ENCODE measurements around the gene CA5A. TPM values are rescaled to one million over a fixed set of nuclear protein-coding genes. Genes with fewer than 3 reads are reported as not detected.

Gene CA5A
- total RNA-seq, 1 donor from 2014 or later = not detected

DNA sequence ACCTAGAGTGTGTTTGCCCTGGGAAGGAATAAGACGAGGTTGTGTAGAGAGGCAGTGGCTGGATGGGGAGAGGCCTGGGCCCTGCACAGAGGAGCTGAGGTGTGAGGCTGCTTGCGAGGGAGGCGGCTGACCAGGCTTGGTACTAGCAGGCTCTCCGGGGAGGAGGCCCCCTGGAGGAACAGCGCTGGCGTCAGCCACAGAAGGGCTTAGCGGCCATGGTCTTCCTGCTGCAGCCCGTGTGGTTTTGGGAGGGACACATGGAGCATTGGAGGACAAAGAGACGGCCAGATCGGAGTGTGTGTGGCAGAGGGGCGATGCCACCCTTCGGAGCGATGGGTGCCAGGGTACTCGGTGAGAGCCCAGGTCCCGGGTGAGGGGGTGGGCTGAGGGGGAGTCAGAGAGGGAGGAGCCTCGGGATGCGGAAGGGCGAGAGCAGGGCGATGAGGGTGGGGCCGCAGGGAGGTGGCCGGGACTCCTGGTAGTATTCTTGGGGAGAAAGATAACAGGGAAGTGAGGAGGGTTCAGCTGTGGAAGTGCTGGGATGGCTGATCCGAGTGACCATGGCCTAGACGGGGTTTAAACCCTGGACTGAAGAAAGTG lies 23.2 kb upstream of the CA5A start:
- ATAC-seq = peak; percentile 33
- Histone ChIP-seq H3K4me3 (no peak overlapping the region), H3K4me1 (peaks cover 31% of the 10 kb centered on the region), H3K36me3 (peaks cover 6% of the 10 kb centered on the region), H3K9me3 (no peaks in the 10 kb centered on the region), H3K27ac (no peak overlapping the region), H3K27me3 (no peaks in the 10 kb centered on the region)
- DNase-seq = peak; percentile 65
- intact Hi-C loops (cut with DNase I) = no loop called here
- TF ChIP-seq, protein P1, sequence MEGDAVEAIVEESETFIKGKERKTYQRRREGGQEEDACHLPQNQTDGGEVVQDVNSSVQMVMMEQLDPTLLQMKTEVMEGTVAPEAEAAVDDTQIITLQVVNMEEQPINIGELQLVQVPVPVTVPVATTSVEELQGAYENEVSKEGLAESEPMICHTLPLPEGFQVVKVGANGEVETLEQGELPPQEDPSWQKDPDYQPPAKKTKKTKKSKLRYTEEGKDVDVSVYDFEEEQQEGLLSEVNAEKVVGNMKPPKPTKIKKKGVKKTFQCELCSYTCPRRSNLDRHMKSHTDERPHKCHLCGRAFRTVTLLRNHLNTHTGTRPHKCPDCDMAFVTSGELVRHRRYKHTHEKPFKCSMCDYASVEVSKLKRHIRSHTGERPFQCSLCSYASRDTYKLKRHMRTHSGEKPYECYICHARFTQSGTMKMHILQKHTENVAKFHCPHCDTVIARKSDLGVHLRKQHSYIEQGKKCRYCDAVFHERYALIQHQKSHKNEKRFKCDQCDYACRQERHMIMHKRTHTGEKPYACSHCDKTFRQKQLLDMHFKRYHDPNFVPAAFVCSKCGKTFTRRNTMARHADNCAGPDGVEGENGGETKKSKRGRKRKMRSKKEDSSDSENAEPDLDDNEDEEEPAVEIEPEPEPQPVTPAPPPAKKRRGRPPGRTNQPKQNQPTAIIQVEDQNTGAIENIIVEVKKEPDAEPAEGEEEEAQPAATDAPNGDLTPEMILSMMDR (IDR thresholded peaks at IDR 0.05) = no peak

GRCh38 chr16:87958632-87959031 lies 22.3 kb upstream of the CA5A start:
- intact Hi-C loops (cut with DNase I) = no loop called here
- ATAC-seq = no peak

DNA sequence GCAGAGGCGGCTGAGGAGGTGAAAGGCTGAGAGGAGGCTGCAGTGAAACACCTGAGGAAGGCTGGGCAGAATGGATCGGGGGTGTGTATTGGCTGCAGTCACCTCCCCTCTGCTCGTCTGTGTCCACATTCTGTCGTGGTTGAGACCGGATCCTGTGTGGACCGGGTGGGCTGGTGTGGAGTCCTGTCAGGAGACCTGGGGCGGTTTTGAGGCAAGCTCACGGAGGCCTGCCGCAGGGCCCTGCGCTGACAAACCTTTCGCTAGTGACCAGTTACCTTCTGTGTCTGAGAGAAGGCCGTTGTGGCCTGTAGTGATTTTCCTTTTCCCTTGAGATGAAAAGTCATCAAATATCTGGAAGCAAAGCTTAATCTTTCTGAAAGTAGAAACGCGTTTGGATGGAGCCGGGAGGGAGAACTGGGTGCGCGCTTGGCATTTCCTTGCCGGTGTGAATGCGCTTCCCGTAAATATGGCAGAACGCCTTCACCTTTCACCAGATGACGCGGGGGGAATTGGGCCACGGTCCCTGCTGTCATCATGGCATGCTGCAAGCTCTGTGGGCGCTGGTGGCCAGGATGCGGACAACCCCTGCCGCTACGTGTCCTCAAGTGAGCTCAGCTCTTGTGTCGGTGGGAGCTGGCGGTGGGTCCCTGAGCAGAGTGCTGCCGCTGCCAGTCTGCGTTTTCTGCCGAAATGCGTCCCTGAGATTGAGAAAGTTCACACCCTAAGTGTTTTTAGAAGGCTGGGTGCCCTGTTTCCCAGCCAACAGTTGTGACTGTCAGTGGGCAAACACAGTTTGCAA lies 21.2 kb upstream of the CA5A start:
- H3K27ac ChIP-seq = no peak overlapping the region
- no peak for DNase-seq
- no peaks in the 10 kb centered on the region for H3K27me3 ChIP-seq
- intact Hi-C loops (cut with DNase I) = no loop called here
- peaks cover 40% of the 10 kb centered on the region for H3K4me1 ChIP-seq
- no peaks in the 10 kb centered on the region for H3K9me3 ChIP-seq
- H3K36me3 ChIP-seq = peaks cover 6% of the 10 kb centered on the region
- TF ChIP-seq, protein P1 (IDR thresholded peaks at IDR 0.05) = no peak
- no peak for ATAC-seq
- H3K4me3 ChIP-seq = no peak overlapping the region

More at GRCh38 chr16:87958632-87959031, 22.3 kb upstream of the CA5A start:
- peaks cover 6% of the 10 kb centered on the region for H3K36me3 ChIP-seq
- H3K9me3 ChIP-seq = no peaks in the 10 kb centered on the region
- peak; percentile 45 for DNase-seq
- H3K4me3 ChIP-seq = no peak overlapping the region
- peaks cover 31% of the 10 kb centered on the region for H3K4me1 ChIP-seq
- H3K27me3 ChIP-seq = no peaks in the 10 kb centered on the region
- no peak overlapping the region for H3K27ac ChIP-seq
- TF ChIP-seq, protein P1 (IDR thresholded peaks at IDR 0.05) = no peak

- H3K4me3 ChIP-seq = peak overlapping the region; percentile 2
- intact Hi-C loops (cut with DNase I) = no loop called here
- peak overlapping the region; percentile 98 for H3K27ac ChIP-seq
Measured at GRCh38 chr16:87956365-87957231, 20.3 kb upstream of the CA5A start.

DNA sequence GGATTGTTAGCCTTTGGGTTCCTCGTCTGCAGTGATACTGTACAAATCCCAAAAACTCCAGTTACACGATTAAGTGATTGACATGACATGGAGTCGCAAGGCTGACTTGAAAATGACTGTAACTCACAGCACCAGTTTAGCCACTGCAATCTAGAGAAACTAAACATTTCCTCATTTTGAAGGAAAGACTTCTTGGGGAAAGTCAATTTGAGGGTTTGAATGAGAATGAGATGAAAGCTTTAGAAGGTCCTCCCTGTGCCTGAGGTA lies 19.7 kb upstream of the CA5A start:
- TF ChIP-seq, protein P1 (IDR thresholded peaks at IDR 0.05) = no peak
- Histone ChIP-seq H3K4me3 (no peak overlapping the region), H3K36me3 (peaks cover 6% of the 10 kb centered on the region), H3K9me3 (no peaks in the 10 kb centered on the region), H3K27ac (peak overlapping the region; percentile 98), H3K27me3 (no peaks in the 10 kb centered on the region), H3K4me1 (peaks cover 44% of the 10 kb centered on the region)
- ATAC-seq (no peak), DNase-seq (no peak)
- intact Hi-C loops (cut with DNase I) = no loop called here

More at GRCh38 chr16:87956365-87957231, 20.3 kb upstream of the CA5A start:
- peaks cover 44% of the 10 kb centered on the region for H3K4me1 ChIP-seq
- H3K27me3 ChIP-seq = no peaks in the 10 kb centered on the region
- DNase-seq (no peak), ATAC-seq (peak; percentile 4)
- peaks cover 6% of the 10 kb centered on the region for H3K36me3 ChIP-seq
- TF ChIP-seq, protein P1 (IDR thresholded peaks at IDR 0.05) = no peak
- H3K9me3 ChIP-seq = no peaks in the 10 kb centered on the region
